DMS53 (cell line): ENCODE data around the gene CLIC3.

Source experiments
- DNase-seq: peaks from one replicate; lab custom pipeline; 2025; lab: John Stamatoyannopoulos, UW

CLIC3 gene

GRCh38 chr9:136980669-136981478, 15.5 kb downstream of the CLIC3 start:
- DNase-seq: no peak

GRCh38 chr9:136979769-136980587, 16.4 kb downstream of the CLIC3 start:
- no peak for DNase-seq

- no peak for DNase-seq
Observed at GRCh38 chr9:136978865-136979544, 17.4 kb downstream of the CLIC3 start.

- DNase-seq: peak; percentile 90
Observed at GRCh38 chr9:136978073-136978864, 18.1 kb downstream of the CLIC3 start.

GRCh38 chr9:136977649-136978072, 18.7 kb downstream of the CLIC3 start:
- DNase-seq: peak; percentile 70

GRCh38 chr9:136977223-136977622, 19.1 kb downstream of the CLIC3 start, which contains the start of gene PTGDS:
TSS of gene PTGDS (plus strand) at chr9:136977504. CDS start at chr9:136977579, 75 bp downstream.
- DNase-seq: no peak

GRCh38 chr9:136975644-136976043, 20.7 kb downstream of the CLIC3 start:
- DNase-seq: no peak

GRCh38 chr9:136974817-136975535, 21.4 kb downstream of the CLIC3 start:
- no peak for DNase-seq

- no peak for DNase-seq
Observed at GRCh38 chr9:136973618-136974617, 22.4 kb downstream of the CLIC3 start.

- no peak for DNase-seq
Observed at GRCh38 chr9:136972743-136973142, 23.6 kb downstream of the CLIC3 start.

- DNase-seq: no peak
Observed at GRCh38 chr9:136972335-136972734, 24.0 kb downstream of the CLIC3 start.

GRCh38 chr9:136971746-136972145, 24.6 kb downstream of the CLIC3 start:
- DNase-seq: no peak

- DNase-seq: no peak
Observed at GRCh38 chr9:136970361-136970760, 26.0 kb downstream of the CLIC3 start.

- no peak for DNase-seq
Observed at GRCh38 chr9:136969774-136970173, 26.6 kb downstream of the CLIC3 start.

GRCh38 chr9:136969150-136969549, 27.2 kb downstream of the CLIC3 start:
- DNase-seq: no peak

- DNase-seq: no peak
Observed at GRCh38 chr9:136968333-136969127, 27.8 kb downstream of the CLIC3 start.

- DNase-seq: peak; percentile 45
Observed at GRCh38 chr9:136965771-136966484, 30.4 kb downstream of the CLIC3 start.

- no peak for DNase-seq
Observed at GRCh38 chr9:136964833-136965422, 31.4 kb downstream of the CLIC3 start.
